Activated CD4-positive, alpha-beta memory T cell treated with anti-CD3 and anti-CD28 coated beads, Interleukin-2, amount 10 ng/mL, durations not matched to agents 7 days and 5 days (primary cell): ENCODE results near the gene SPRED3. TPM values are rescaled to one million over a fixed set of nuclear protein-coding genes. Genes with fewer than 3 reads are reported as not detected.

Source experiments
- CTCF ChIA-PET: fragments of 350-600 bp; sonication (Branson Sonifier 250); formaldehyde crosslinking; loops from one replicate; lab custom pipeline; 2021; ENCODE audit warnings: antibody characterized with exemption, inconsistent platforms; lab: Charles Lee
- POLR2A ChIA-PET: fragments of 350-600 bp; sonication (Branson Sonifier 250); formaldehyde crosslinking; loops from one replicate; lab custom pipeline; 2021; ENCODE audit warnings: antibody characterized with exemption; lab: Charles Lee
- DNase-seq: peaks from one replicate; pipeline ENCODE4 v3.0.0-alpha.2; 2020
- H3K27ac Mint-ChIP-seq: one replicate; pipeline ENCODE4 v1.8.0; 2021; ENCODE audit warnings: mild to moderate bottlenecking, mixed read lengths
- H3K27me3 Mint-ChIP-seq: one replicate; pipeline ENCODE4 v1.8.0; 2021; ENCODE audit warnings: mixed read lengths
- H3K36me3 Mint-ChIP-seq: one replicate; pipeline ENCODE4 v1.8.0; 2021; ENCODE audit warnings: low read depth, mixed read lengths
- H3K4me1 Mint-ChIP-seq: one replicate; pipeline ENCODE4 v1.8.0; 2021; ENCODE audit warnings: mixed read lengths
- H3K4me3 Mint-ChIP-seq: one replicate; pipeline ENCODE4 v1.8.0; 2021; ENCODE audit warnings: mild to moderate bottlenecking, mixed read lengths
- H3K9me3 Mint-ChIP-seq: one replicate; pipeline ENCODE4 v1.8.0; 2021; ENCODE audit warnings: mixed read lengths
- total RNA-seq, 2 experiments: library from RNA; stranded (reverse); gene quantifications; one replicate each; pipeline ENCODE4 v1.2.3, GENCODE V29; 2021

Gene SPRED3
- total RNA-seq, 2 experiments from 2014 or later: 2.1 to 3.8 TPM

- peaks cover 31% of the 10 kb centered on the region for H3K4me1 Mint-ChIP-seq
- peaks cover 33% of the 10 kb centered on the region for H3K36me3 Mint-ChIP-seq
- CTCF ChIA-PET: interaction anchor here (2.8 kb wide), 1 partner anchor 12 kb away, joined by 19 read pairs; the partner anchor contains the start of gene PSMD8
- no peak for DNase-seq
- no peak overlapping the region for H3K27ac Mint-ChIP-seq
- peaks cover 26% of the 10 kb centered on the region for H3K27me3 Mint-ChIP-seq
- no peak overlapping the region for H3K4me3 Mint-ChIP-seq
- no peaks in the 10 kb centered on the region for H3K9me3 Mint-ChIP-seq
- POLR2A ChIA-PET: interaction anchor here (1.1 to 3.0 kb wide), 4 partner anchors 9 to 232 kb away, joined by 3 to 17 read pairs (median 16); partner anchors contain the start of genes EIF3K and PSMD8
Measured at GRCh38 chr19:38386300-38386970, 2.1 kb upstream of the SPRED3 start.

- peak overlapping the region; percentile 66 for H3K27ac Mint-ChIP-seq
- peaks cover 27% of the 10 kb centered on the region for H3K36me3 Mint-ChIP-seq
- H3K9me3 Mint-ChIP-seq: no peaks in the 10 kb centered on the region
- peak overlapping the region; percentile 82 for H3K4me3 Mint-ChIP-seq
- DNase-seq: no peak
- POLR2A ChIA-PET: interaction anchor here (0.6 to 3.4 kb wide), 6 partner anchors 9 to 232 kb away, joined by 3 to 17 read pairs (median 5); partner anchors contain the start of genes EIF3K, FAM98C and PSMD8
- peaks cover 31% of the 10 kb centered on the region for H3K4me1 Mint-ChIP-seq
- H3K27me3 Mint-ChIP-seq: peaks cover 28% of the 10 kb centered on the region
- CTCF ChIA-PET: interaction anchor here (1.1 to 2.8 kb wide), 3 partner anchors 13 to 955 kb away, joined by 3 to 20 read pairs (median 19); partner anchors contain the start of genes FAM98C, PSMD8 and SAMD4B
Measured at GRCh38 chr19:38386971-38387549, 1.4 kb upstream of the SPRED3 start.

DNA sequence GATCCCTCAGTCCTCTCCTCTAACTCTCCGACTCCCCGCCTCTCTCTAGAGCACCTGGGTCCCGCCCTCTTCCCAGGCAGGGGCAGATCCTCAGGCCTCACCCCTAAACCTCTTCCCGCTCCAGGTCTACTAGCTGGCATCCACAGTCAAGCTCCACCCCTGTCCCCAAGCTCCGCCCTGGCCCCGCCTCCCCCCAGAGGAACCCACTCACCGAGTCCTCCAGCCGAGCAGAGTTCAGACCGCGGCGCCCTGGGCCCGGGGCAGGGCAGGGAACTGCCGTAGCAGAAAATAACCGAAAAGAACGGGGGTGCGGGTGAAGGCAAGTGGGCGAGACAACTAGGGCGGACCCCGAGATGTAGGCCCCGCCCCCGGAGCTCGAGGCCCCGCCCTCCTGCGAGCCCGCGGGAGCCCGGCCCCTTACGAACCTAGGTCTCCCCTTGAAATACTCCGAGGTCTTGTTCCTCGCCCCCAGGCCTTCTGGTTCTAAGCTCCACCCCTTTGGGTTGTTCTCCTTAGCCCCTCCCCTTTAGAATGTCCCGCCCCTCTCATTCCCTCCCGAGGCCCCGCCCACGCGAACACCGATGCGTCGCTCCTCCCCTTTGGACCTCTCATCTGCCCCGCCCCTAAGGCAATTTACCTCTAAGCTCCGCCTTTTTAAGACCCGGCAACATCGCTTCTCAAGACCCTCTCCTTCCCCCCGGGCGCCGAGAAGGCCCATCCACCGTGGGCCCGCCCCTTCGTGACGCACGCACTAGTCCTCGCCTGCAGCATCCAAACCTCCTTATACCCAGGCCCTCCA lies 748 bp upstream of the SPRED3 start, which contains the start of gene GGN:
GGN (minus strand) TSS at position 485 of the 799 bp plus-strand sequence. CDS start 773 bp downstream, outside the sequence.
- Mint-ChIP-seq H3K27ac (peak within 1 kb of the TSS; percentile 66), H3K4me1 (peaks cover 33% of the 10 kb centered on the region), H3K4me3 (peak within 1 kb of the TSS; percentile 82), H3K27me3 (peaks cover 30% of the 10 kb centered on the region), H3K9me3 (no peaks in the 10 kb centered on the region), H3K36me3 (peaks cover 23% of the 10 kb centered on the region)
- ChIA-PET CTCF (interaction anchor here (1.1 to 2.8 kb wide), 3 partner anchors 14 to 955 kb away, joined by 3 to 20 read pairs (median 19); partner anchors contain the start of genes FAM98C, PSMD8 and SAMD4B), POLR2A (interaction anchor here (0.6 to 3.4 kb wide), 8 partner anchors 8 to 231 kb away, joined by 3 to 17 read pairs (median 4); partner anchors contain the start of genes EIF3K, FAM98C and PSMD8)
- DNase-seq: peak; percentile 83

GRCh38 chr19:38389101-38389925 lies 816 bp downstream of the SPRED3 start:
- H3K4me1 Mint-ChIP-seq: peaks cover 36% of the 10 kb centered on the region
- peak overlapping the region; percentile 15 for H3K4me3 Mint-ChIP-seq
- no peaks in the 10 kb centered on the region for H3K9me3 Mint-ChIP-seq
- POLR2A ChIA-PET: interaction anchor here (1.0 to 3.4 kb wide), 3 partner anchors 13 to 16 kb away, joined by 3 to 17 read pairs (median 9); partner anchors contain the start of genes FAM98C and PSMD8
- peaks cover 12% of the 10 kb centered on the region for H3K36me3 Mint-ChIP-seq
- DNase-seq: no peak
- CTCF ChIA-PET: interaction anchor here (0.5 to 3.0 kb wide), 4 partner anchors 14 to 732 kb away, joined by 3 to 19 read pairs (median 9); partner anchors contain the start of genes FAM98C and PSMD8
- peaks cover 30% of the 10 kb centered on the region for H3K27me3 Mint-ChIP-seq
- no peak overlapping the region for H3K27ac Mint-ChIP-seq

- peaks cover 40% of the 10 kb centered on the region for H3K4me1 Mint-ChIP-seq
- ChIA-PET POLR2A (interaction anchor here (1.0 to 3.4 kb wide), 3 partner anchors 12 to 16 kb away, joined by 3 to 17 read pairs (median 9); partner anchors contain the start of genes FAM98C and PSMD8), CTCF (interaction anchor here (0.8 to 3.0 kb wide), 2 partner anchors 13 to 16 kb away, joined by 3 to 15 read pairs; partner anchors contain the start of genes FAM98C and PSMD8)
- DNase-seq: no peak
- H3K27me3 Mint-ChIP-seq: peaks cover 30% of the 10 kb centered on the region
- peaks cover 4% of the 10 kb centered on the region for H3K36me3 Mint-ChIP-seq
- H3K9me3 Mint-ChIP-seq: no peaks in the 10 kb centered on the region
- no peak overlapping the region for H3K4me3 Mint-ChIP-seq
- no peak overlapping the region for H3K27ac Mint-ChIP-seq
Measured at GRCh38 chr19:38389957-38390924, 1.7 kb downstream of the SPRED3 start.

DNA sequence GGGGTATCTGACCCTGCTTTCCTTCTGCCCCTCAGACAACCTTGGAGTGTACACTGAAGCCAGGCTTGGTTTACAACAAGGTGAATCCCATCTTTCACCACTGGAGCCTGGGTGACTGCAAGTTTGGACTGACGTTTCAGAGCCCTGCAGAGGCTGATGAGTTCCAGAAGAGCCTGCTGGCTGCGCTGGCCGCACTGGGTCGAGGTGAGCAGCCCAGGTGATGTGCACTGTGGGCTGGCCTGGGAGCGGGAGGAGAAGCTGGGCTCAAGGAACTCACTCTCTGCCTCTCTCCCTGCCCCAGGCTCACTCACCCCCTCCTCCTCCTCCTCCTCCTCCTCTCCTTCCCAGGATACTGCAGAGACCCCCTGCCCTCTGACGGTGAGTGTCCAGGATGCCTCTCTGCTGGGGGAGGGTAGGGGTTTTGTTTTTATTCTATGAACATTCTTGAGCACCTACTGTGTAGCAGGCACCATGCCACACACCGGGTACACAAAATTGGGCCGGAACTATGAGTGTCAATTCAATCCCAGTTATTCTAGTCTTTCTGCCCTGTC lies 3.5 kb downstream of the SPRED3 start:
- no peak overlapping the region for H3K27ac Mint-ChIP-seq

GRCh38 chr19:38392707-38393308 lies 4.3 kb downstream of the SPRED3 start:
- ChIA-PET POLR2A (interaction anchor here (2.3 to 3.6 kb wide), 2 partner anchors 9 to 19 kb away, joined by 11 to 19 read pairs; partner anchors contain the start of genes FAM98C and PSMD8), CTCF (interaction anchor here (1.0 kb wide), 1 partner anchor 10 kb away, joined by 6 read pairs; the partner anchor contains the start of gene FAM98C)
- no peak for DNase-seq
- peaks cover 37% of the 10 kb centered on the region for H3K4me1 Mint-ChIP-seq
- H3K9me3 Mint-ChIP-seq: no peaks in the 10 kb centered on the region
- no peaks in the 10 kb centered on the region for H3K36me3 Mint-ChIP-seq
- no peak overlapping the region for H3K4me3 Mint-ChIP-seq
- H3K27ac Mint-ChIP-seq: no peak overlapping the region
- peaks cover 25% of the 10 kb centered on the region for H3K27me3 Mint-ChIP-seq

More for the DNA sequence above, 3.5 kb downstream of the SPRED3 start:
- Mint-ChIP-seq H3K27me3 (peaks cover 30% of the 10 kb centered on the region), H3K4me3 (no peak overlapping the region), H3K36me3 (peaks cover 4% of the 10 kb centered on the region), H3K9me3 (no peaks in the 10 kb centered on the region), H3K4me1 (peaks cover 44% of the 10 kb centered on the region)
- CTCF ChIA-PET: interaction anchor here (1.0 kb wide), 1 partner anchor 11 kb away, joined by 6 read pairs; the partner anchor contains the start of gene FAM98C
- no peak for DNase-seq
- POLR2A ChIA-PET: interaction anchor here (2.3 kb wide), 1 partner anchor 10 kb away, joined by 11 read pairs; the partner anchor contains the start of gene FAM98C

DNA sequence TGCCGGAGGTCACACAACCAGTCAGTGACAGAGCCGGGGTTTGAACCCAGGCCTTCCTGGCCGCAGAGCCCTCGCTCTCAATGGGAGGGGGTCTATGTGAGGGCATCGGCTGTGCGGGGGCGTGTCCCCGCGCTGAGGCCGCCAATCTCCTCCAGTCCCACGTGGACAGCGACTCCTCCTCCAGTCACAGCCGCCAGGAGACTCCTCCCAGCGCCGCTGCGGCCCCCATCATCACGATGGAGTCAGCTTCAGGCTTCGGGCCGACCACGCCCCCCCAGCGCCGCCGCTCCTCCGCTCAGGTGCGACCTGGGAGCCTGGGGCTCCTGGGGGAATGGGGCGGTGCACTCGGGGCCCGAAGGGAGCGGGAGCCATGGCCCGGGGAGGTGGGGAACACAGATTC lies 6.0 kb downstream of the SPRED3 start:
- POLR2A ChIA-PET: interaction anchor here (0.7 to 3.7 kb wide), 6 partner anchors 8 to 483 kb away, joined by 3 to 19 read pairs (median 10); partner anchors contain the start of genes FAM98C, PSMD8 and RINL
- peak; percentile 77 for DNase-seq
- Mint-ChIP-seq H3K9me3 (no peaks in the 10 kb centered on the region), H3K4me1 (peaks cover 27% of the 10 kb centered on the region), H3K4me3 (peak overlapping the region; percentile 73), H3K27me3 (peaks cover 20% of the 10 kb centered on the region), H3K36me3 (no peaks in the 10 kb centered on the region), H3K27ac (peak overlapping the region; percentile 53)
- CTCF ChIA-PET: interaction anchor here (1.6 to 2.2 kb wide), 2 partner anchors 9 to 536 kb away, joined by 5 to 14 read pairs; partner anchors contain the start of genes FAM98C, MRPS12 and SARS2

DNA sequence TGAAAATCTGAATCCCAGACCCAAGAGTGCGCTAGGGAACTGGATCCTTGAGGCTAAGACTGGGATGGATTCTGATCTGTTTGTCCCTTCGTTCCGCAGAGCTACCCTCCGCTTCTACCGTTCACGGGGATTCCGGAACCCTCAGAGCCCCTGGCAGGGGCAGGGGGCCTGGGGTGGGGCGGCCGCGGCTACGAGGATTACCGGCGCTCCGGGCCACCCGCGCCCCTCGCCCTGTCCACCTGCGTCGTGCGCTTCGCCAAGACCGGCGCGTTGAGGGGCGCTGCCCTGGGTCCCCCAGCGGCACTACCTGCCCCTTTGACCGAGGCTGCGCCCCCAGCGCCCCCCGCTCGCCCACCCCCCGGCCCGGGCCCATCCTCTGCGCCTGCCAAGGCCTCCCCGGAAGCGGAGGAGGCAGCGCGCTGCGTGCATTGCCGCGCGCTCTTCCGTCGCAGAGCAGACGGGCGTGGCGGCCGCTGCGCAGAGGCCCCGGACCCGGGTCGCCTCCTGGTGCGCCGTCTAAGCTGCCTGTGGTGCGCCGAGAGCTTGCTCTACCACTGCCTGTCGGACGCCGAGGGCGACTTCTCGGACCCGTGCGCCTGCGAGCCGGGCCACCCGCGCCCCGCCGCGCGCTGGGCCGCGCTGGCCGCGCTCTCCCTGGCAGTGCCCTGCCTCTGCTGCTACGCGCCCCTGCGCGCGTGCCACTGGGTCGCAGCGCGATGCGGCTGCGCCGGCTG lies 7.1 kb downstream of the SPRED3 start:
- no peak overlapping the region for H3K27ac Mint-ChIP-seq
- H3K9me3 Mint-ChIP-seq: no peaks in the 10 kb centered on the region
- H3K27me3 Mint-ChIP-seq: peaks cover 17% of the 10 kb centered on the region
- peaks cover 23% of the 10 kb centered on the region for H3K4me1 Mint-ChIP-seq
- POLR2A ChIA-PET: interaction anchor here (0.9 to 3.7 kb wide), 12 partner anchors 8 to 535 kb away, joined by 3 to 19 read pairs (median 4); partner anchors contain the start of genes CATSPERG, GGN, MAP4K1 and MRPS12
- H3K4me3 Mint-ChIP-seq: peak overlapping the region; percentile 73
- H3K36me3 Mint-ChIP-seq: no peaks in the 10 kb centered on the region
- DNase-seq: peak; percentile 62
- CTCF ChIA-PET: interaction anchor here (2.2 kb wide), 1 partner anchor 8 kb away, joined by 14 read pairs; the partner anchor contains the start of gene FAM98C
